Thyroid gland (tissue), 4 donors: Measurements from ENCODE around the gene PANX2. TPM values are rescaled to one million over a fixed set of nuclear protein-coding genes. Genes with fewer than 3 reads are reported as not detected.

Experiments used
- DNase-seq, 2 donors: peaks; one replicate each; pipeline ENCODE4 v3.0.0-alpha.2; 2019
- H3K27ac ChIP-seq, 3 donors: fragments of 200-600 bp; sonication (generic); 1 replicate in 2 of 3; 2 replicates in 1 of 3; pipeline ENCODE4 v1.5.1; 2016 to 2019; ENCODE audit warnings: mild to moderate bottlenecking in 1 of 3, moderate library complexity in 1 of 3
- H3K27me3 ChIP-seq: fragments of 200-600 bp; sonication (generic); one replicate; pipeline ENCODE4 v1.5.1; 2019
- H3K36me3 ChIP-seq, 2 donors: fragments of 200-600 bp; sonication (generic); one replicate each; pipeline ENCODE4 v1.5.1; 2016 to 2019
- H3K4me1 ChIP-seq, 2 donors: fragments of 200-600 bp; sonication (generic); one replicate each; pipeline ENCODE4 v1.5.1; 2017 to 2019
- H3K4me3 ChIP-seq, 3 donors: fragments of 200-600 bp; sonication (generic); replicated peaks in 1 of 3; 1 replicate in 2 of 3; 2 replicates in 1 of 3; pipeline ENCODE4 v1.5.1; 2016; ENCODE audit warnings: mild to moderate bottlenecking in 1 of 3
- H3K9me3 ChIP-seq: fragments of 200-600 bp; sonication (generic); one replicate; pipeline ENCODE4 v1.5.1; 2017
- CTCF ChIP-seq, 6 experiments: fragments of 200-600 bp in 3 of 6; fragments of 450-650 bp in 3 of 6; sonication (generic) in 3 of 6; IDR thresholded peaks; one replicate each; pipeline ENCODE4 v1.5.1; 2016 to 2019; ENCODE audit warnings: antibody characterized with exemption in 6 of 6, mild to moderate bottlenecking in 2 of 6, inconsistent platforms in 1 of 6, moderate library complexity in 1 of 6
- POLR2A ChIP-seq, 2 donors: fragments of 450-650 bp; IDR thresholded peaks; one replicate each; pipeline ENCODE4 v1.6.1; 2017; ENCODE audit warnings: antibody characterized with exemption in 2 of 2, mild to moderate bottlenecking in 2 of 2, moderate library complexity in 1 of 2
- WGBS, 2 donors: methylation state at CpG; one replicate each; pipeline ENCODE4 v1.1.5; 2017; 5-methylcytosine and 5-hydroxymethylcytosine counted together
- intact Hi-C: fragments of 100-400 bp; cut with DNase I; formaldehyde crosslinking; loops from one replicate; pipeline ENCODE4 v1.15.1; 2023
- total RNA-seq, 4 donors: library from RNA; depleted of rRNA; stranded (reverse); fragments of >200 nt; gene quantifications; one replicate each; pipeline ENCODE4 v1.2.3, GENCODE V29; 2016

Gene PANX2
- total RNA-seq, 4 donors from 2014 or later = 9.0 to 12.1 (median 10.9) TPM

GRCh38 chr22:50141891-50142363 is 28.6 kb upstream of the PANX2 start:
- Histone ChIP-seq H3K36me3 (no peaks in the 10 kb centered on the region), H3K27me3 (no peaks in the 10 kb centered on the region), H3K9me3 (no peaks in the 10 kb centered on the region), H3K4me1 (peaks cover 11 to 12% of the 10 kb centered on the region in 2 donors), H3K4me3 (no peak overlapping the region), H3K27ac (peak overlapping the region in 1 of 3 donors; percentile 4)
- intact Hi-C loops = no loop called here
- TF ChIP-seq CTCF (IDR thresholded peaks at IDR 0.05) (no peak), POLR2A (IDR thresholded peaks at IDR 0.05) (no peak)
- no peak for DNase-seq
- 32 to 33% methylated on average over 11 of the region's 11 CpGs for WGBS, 2 donors

- TF ChIP-seq POLR2A (IDR thresholded peaks at IDR 0.05) = no peak
- TF ChIP-seq CTCF (IDR thresholded peaks at IDR 0.05) = no peak
- intact Hi-C loops = no loop called here
- Histone ChIP-seq H3K4me3 (no peak overlapping the region), H3K27me3 (no peaks in the 10 kb centered on the region), H3K9me3 (no peaks in the 10 kb centered on the region), H3K4me1 (peaks cover 7% of the 10 kb centered on the region in 2 donors), H3K36me3 (no peaks in the 10 kb centered on the region), H3K27ac (no peak overlapping the region)
- WGBS, 2 donors = 82 to 86% methylated on average over 7 of the region's 7 CpGs
- DNase-seq = no peak
Observed at GRCh38 chr22:50143096-50143495, 27.4 kb upstream of the PANX2 start.

- intact Hi-C loops = no loop called here
- H3K9me3 ChIP-seq = no peaks in the 10 kb centered on the region
- WGBS, 2 donors = 79 to 86% methylated on average over 17 to 18 of the region's 18 CpGs
- H3K4me3 ChIP-seq = no peak overlapping the region
- H3K27me3 ChIP-seq = no peaks in the 10 kb centered on the region
- H3K36me3 ChIP-seq = no peaks in the 10 kb centered on the region
- DNase-seq = no peak
- H3K4me1 ChIP-seq = peaks cover 7% of the 10 kb centered on the region in 2 donors
- TF ChIP-seq CTCF (IDR thresholded peaks at IDR 0.05) (no peak), POLR2A (IDR thresholded peaks at IDR 0.05) (no peak)
- H3K27ac ChIP-seq = no peak overlapping the region
Observed at GRCh38 chr22:50144005-50144614, 26.4 kb upstream of the PANX2 start.

GRCh38 chr22:50145721-50146438 is 24.7 kb upstream of the PANX2 start:
- Histone ChIP-seq H3K36me3 (no peaks in the 10 kb centered on the region), H3K27me3 (no peaks in the 10 kb centered on the region), H3K9me3 (no peaks in the 10 kb centered on the region), H3K4me1 (peaks cover 7% of the 10 kb centered on the region in 2 donors), H3K27ac (no peak overlapping the region), H3K4me3 (no peak overlapping the region)
- WGBS, 2 donors = 62 to 80% methylated on average over 23 to 25 of the region's 25 CpGs
- intact Hi-C loops = no loop called here
- no peak for DNase-seq
- TF ChIP-seq CTCF (IDR thresholded peaks at IDR 0.05) = no peak
- no peak for TF ChIP-seq POLR2A (IDR thresholded peaks at IDR 0.05)
